Activated effector memory CD4-positive, alpha-beta T cell treated with Interleukin-2 at 50 U/mL for 16 hours (primary cell): ENCODE measurements around the gene STXBP1.
"Not testable (repeated sequence)": the region's sequence is repeated elsewhere in the genome, so short reads cannot be mapped to it uniquely, and the experiment has no call there.

Source experiments
- DNase-seq: peaks from one replicate; pipeline ENCODE4 v3.0.0-alpha.2; 2020

Gene STXBP1

DNA sequence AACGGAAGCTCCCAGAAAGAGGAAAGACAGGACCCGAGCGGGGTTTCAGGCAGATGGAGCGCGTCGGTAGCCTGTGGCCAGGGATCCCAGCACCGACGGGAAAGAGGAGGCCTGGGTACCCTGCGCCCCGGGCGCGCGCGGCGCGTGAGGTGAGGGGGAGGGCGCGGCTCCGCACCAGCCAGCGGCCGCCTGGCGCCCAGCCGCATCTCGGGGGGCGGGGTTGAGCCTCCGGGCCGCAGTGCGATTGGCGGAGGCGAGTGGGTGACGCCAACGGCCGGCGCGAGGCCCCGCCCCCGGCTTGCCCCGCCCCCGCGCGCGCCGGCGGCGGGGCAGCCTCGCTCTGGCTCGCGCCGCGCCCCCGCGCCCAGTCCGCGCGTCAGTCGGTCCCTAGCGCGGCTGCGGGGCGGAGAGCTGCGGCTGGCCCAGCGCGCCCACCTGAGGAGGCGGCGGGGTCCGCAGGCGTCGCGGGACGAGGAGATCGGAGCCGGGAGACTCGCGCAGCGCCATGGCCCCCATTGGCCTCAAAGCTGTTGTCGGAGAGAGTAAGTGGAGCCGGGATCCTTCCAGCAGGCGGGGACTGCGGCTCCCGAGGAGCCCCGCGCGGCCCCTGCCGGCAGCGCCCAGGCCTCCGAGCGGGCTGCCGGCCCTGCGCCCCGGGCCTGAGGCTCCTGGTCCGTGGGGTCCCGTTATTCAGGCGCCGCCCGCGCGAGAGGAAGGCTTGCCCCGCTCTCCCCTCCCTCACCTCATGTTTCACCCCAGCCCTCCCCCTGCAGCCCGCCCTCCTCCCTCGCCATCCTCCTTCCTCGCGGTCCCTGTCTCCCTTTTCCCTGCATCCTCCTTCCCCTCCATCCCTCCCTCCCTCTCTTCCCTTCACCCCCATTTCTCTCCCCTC, at the start of gene STXBP1:
Gene STXBP1 (plus strand): TSS at position 379 of the 892 bp plus-strand sequence. CDS start 127 bp downstream, at position 506.
- DNase-seq, result peak; percentile 78

DNA sequence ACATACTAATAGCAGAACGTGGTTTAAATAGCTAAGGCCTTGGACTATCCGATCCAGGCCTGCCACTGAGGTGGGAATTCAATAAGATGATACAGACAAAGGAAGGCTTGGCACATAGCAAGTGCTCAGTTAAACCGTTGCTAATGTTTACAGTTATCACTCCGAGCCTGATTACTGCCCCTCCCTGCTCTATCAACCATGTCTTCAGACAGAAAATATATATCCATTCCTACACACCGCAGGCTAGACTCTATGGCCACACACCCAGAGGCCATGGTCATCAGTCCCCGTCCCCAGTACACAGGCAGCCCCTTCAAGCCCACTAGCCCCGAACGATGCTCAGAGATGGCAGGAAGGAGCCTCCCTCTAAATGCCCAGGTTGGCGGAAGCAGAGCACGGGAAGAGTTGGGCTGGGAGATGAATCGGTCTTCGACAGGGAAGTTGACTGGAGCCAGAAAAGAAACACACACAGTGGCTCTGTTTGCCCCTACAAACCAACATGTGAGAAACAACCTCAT, 49.7 kb upstream of the STXBP1 start:
- DNase-seq, result no peak

DNA sequence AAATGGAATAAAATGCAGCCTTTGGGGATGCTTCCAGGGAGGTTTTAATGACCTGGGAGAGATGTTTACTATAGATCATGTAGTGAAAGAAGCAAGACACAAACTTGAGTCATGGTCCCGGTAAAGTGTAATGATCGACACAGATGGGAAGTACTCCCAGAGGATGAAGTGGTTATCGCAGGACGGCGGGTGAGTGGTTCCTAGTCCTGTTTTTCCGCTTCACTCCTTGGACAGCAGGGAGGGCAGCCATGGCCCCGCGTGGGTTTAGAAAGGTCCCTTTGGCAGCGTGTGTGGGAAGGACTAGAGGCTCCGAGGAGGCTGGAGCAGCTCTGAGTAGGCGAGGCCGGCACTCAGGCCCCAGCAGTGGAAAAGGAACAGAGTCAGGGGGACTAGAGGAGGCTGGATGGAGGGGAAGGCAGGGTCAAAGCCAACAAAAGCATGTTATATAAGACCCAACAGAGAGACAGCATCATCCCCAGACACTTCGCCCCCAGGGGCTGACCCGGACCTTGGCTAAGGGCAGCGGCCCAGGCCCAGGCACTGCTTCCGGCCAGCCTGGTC, 49.2 kb upstream of the STXBP1 start:
- no peak for DNase-seq

- no peak for DNase-seq
Observed at GRCh38 chr9:127563579-127563978, 48.5 kb upstream of the STXBP1 start.

GRCh38 chr9:127565231-127565630, 46.8 kb upstream of the STXBP1 start:
- no peak for DNase-seq

DNA sequence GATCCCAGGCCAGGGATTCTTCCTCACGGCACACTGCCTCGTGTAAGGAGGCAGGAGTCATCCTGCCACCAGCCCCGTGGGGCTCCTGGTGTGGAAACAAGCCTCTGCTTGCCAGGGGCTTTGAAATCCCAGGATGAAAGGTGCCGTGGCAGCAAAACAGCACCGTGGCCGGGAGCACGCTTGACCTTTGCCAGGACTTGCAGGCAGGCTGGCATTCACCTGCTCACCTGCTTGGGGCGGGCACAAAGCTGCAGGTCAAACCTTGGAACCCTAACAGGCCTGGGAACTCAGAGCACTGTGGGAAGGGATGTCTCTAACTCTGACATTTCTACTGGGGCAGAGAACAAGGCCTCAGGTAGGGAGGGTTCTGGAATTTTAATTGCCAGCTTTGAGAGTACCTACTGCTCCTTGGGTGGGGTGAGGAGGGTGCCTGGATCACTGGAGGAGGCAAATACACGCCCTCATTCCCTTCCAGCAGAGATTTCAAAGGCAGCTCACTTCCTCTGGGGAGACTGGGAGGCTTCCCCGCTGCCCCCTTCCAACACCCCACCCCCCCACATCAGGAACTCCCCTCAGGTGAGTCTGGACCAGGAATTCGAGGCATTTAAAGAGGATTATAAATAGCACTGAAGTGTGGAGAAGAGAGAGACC, 45.6 kb upstream of the STXBP1 start:
- no peak for DNase-seq

DNA sequence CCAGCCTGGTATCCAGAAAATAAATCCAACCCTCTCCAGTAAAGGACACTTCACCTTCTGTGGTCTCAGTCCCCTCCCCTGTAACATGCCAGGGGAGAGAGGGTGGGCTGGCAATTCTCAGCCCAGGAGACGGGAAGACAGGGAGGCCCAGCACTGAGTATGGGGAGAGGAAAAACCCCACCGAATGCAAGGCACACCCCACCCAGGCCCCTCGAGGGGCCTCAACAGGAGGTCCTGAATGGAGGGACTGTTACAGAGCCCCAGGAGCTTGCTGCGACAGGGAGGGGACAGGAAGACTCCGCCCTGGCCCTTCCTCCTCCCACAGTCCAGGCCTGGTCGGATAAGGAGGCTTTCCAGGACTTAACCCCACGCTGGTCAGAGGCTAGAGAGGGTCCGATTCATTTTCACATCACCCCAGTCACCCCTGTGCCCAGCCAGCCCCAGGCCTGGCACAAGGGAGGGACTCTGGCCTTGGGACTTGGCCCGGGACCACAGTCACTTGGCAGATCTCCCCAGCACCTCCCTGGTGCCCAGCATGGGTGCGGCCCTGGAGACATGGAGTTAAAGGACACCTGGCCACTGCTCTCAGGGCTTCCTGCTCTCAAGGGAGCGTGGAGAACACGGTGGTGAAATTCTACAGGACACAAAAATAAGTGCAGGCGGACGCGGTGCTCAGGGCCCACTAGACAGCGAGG, 44.9 kb upstream of the STXBP1 start:
- DNase-seq, result no peak

DNA sequence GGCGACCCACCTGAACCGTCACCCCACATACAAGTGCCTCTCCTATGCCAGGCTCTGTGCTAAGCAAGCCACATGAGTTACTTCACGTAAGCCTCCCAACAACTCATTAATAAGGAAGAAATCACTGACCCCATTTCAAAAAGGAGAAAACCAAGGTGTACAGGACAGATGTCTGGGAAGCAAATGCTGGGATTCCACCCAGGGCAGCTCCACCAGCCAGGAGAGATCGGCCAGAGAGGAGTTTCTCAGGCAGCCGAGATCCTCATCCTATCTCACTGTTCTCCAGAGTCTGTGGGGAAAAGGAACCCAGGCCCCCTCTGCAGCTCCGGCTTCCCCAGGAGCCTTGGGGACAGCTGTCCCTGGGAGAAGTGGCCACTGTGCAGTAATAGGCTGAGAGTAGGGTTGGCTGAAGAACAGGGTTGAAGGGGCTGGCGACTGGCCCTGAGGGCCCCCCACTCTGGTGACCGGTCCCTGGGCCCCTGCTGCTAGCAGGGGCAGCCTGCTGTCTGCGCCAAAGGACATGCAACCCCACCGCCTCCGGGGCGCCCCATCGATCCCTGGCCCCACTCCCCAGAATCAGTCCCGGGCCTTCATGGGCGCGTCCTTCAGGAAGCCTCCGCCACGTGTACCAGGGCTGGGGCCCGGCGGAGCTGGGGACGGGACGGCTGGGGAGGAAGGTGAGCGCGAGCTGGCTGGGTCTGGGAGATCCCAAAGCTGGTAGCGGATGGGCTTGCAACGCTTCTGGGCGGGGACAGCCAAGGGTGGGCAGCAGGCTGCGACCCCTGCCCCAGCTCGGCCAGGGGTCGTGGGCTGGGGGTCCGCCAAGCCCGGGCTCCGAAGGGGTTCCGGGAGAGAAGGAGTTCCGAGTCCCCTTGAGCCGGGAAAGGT, 44.1 kb upstream of the STXBP1 start:
- no peak for DNase-seq

- DNase-seq, result no peak
Observed at GRCh38 chr9:127568618-127568970, 43.5 kb upstream of the STXBP1 start.

DNA sequence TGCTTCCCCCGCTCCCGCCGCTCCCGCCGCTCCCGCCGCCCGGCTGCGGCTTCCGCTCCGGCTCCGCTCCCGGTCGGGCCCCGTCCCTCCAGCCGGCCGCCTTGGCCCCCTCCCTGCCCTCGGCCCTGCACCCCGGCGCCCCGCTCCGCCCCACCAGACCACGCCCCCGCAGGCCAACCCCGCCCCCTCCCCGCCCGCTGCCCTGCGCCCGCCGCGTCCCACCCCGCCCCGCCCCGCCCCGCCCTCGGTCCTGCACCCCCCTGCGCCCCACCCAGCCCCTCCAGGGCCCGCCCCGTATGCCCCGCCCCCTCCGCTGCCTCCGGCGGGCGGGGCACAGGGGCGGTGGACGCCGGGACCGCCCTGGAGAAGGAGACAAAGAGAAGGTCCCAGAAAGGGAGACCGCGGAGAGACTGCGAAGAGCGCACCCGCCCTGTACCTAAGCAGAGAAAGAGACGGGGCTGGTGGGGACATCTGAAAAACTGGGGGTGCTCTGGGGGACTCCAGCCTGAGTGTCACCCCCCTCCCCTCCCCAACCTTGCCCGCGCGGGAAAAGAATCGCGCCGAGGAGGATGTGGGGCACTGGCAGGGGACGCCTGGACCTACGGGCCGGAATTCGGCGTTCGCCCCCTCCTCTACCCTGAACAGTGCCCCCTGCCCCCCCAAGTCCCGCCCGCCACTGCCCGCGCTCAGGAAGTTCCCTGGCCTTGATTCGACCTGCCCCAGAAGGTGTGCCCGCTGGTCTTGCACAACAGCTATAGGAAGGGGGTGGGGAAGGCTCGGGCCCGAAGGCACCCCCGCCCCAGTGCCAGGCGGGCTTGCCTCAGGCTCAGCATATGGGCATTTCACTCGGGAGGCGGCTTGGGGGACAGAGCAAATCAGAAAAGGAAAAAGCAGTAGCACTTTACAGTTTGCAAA, 42.8 kb upstream of the STXBP1 start:
- peak; percentile 76 for DNase-seq

GRCh38 chr9:127569886-127570401, 42.1 kb upstream of the STXBP1 start:
- no peak for DNase-seq

- no peak for DNase-seq
Observed at GRCh38 chr9:127570533-127571111, 41.5 kb upstream of the STXBP1 start.

DNA sequence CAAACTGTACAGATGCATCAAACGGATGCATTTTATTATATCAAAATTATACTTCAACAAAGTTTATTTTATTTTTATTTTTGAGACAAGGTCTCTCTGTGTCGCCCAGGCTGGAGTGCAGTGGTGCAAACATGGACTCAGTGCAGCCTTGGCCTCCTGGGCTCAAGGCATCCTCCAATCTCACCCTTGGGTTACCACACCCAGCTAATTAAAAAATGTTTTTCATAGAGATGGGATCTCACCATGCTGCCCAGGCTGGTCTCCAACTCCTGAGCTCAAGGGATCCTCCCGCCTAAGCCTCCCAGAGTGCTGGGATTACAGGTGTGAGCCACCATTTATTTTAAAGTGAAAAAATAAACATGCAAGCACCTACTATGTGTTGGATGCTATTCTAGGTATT, 40.1 kb upstream of the STXBP1 start:
- DNase-seq, result no peak

DNA sequence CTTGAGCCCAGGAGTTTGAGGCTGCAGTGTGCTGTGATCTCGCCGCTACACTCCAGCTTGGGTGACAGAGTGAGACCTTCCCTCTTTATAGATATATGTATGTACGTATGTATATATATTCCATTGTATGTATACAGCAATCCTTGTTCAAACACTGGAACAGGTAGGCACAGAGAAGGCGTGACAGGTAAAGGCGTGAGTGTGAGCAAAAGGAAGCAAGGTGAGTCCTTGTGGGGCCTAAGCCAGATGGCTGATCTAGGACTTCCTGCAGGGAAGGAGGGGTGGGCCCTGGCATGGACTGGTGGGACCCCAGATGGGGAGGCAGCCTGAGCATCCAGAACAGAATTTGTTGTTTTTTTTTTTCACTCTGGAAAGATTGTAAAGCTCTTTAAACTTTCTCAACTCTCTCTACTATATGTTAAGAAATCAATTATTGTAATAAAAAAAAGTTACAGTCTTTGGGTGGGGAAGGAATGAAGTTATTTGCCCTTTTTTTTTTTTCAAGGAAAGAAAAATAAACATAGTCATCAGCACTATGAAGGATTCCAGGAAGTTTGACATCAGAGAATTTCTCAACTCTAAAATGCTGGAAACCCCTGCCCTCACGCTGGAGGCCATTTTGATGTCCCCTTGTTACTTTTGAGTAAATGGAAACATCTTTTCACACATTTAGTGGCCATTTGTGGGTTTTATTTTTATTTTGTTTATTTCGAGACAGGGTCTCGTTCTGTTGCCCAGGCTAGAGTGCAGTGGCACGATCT, 38.9 kb upstream of the STXBP1 start:
- no peak for DNase-seq

DNA sequence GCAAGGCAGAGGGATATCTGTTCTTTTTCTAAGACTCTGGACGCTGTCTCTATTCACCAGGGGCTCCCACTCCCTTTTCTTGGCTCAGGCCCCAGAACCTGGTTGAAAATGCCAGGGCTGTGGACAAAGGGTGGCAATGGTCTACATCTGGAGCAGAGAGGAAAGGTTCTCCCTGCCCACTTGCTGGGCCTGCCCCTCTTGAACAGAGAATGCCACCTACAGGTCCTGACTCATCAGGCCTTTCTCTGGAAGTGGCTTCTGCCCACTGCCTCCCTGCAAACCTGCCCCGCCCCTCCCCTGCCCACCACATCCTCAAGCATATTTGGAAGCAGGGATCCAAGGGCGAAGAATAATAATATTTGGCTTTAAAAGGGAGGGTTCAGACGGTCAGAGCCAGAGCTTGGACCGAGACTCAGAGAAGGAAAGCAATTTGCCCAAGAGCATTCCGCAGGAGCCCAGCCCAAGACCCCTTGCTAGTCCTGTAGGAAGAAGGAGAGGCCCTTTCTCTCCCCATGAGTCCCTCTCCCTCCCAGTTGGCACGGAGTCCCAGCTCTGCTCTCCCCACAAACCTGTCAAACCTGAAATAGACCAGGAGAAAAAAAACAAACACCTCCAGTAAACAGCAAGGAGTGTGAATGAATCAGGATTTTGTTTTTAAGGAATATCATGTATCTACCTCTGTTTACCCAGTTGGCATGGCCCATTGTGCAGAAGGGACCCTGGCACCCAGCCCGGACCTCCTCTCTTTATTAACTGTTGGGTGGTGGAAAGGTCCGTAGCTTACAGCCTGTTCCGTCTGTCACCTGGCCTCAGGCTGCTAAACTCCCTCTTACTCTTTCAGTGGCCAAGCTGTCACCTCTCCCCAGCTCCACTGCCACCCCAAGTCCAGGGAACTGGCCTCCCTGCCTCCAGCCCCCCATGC, 37.7 kb upstream of the STXBP1 start:
- DNase-seq, result no peak

DNA sequence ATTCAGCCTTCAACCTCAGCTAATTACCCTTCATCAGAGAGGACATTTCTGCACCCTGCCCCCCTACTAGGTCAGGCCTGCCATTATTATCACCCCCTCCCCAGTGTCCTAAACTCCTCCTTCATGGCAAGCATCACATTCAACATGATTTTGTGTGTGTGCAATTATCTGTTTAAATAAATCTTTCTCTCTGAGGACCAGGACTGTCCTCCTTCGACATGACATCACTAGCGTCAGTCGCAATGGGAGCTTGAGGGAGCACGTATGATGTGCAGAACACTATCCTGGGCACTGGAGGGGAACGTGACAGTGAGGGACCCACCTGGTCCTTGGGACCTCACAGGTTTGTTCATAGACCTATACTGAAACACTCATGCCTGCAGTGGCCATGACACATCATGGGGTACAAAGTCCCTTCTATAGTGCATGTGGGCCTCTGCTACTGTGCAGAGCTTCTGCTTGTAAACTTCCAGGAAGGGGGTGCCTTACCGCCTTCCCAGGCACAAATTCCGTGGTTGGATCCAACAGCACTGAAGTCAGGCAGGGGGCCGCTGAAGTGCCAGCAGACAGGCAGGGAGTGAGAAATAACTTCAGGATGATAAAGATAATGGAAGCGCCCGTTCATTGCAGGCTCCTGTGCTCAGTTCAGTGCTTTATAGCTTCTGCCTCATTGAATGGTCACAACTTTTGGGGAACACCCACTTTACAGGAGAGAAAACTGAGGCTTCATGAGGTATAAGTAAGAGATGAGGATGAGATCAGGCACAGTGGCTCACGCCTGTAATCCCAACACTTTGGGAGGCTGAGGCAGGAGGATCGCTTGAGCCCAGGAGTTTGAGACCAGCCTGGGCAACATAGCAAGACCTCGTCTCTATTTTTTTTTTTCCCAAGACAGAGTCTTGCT, 36.0 kb upstream of the STXBP1 start:
- no peak for DNase-seq

DNA sequence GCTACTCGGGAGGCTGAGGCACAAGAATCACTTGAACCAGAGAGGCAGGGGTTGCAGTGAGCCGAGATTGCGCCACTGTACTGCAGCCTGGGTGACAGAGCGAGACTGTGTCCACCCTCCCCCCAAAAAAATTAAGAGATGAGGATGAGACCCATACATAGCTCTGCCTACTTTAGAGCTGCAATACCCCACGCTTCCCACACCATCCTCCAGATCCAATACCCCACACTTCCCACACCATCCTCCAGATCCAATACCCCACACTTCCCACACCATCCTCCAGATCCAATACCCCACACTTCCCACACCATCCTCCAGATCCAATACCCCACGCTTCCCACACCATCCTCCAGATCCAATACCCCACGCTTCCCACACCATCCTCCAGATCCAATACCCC, 34.9 kb upstream of the STXBP1 start:
- not testable (repeated sequence) for DNase-seq

- DNase-seq, result no peak
Observed at GRCh38 chr9:127578627-127578951, 33.5 kb upstream of the STXBP1 start.
